Loucy (cell line): Measurements from ENCODE around the gene SMAD3.

Experiments
- H2AFZ ChIP-seq: fragments of 200-600 bp; sonication (generic); 2 replicates; pipeline ENCODE4 v1.6.0; 2016; ENCODE audit warnings: antibody characterized with exemption, mild to moderate bottlenecking, low read length, moderate library complexity
- H3F3A ChIP-seq: fragments of 200-600 bp; 2 replicates; pipeline ENCODE4 v1.6.0; 2016; ENCODE audit warnings: antibody characterized with exemption, low read depth, mild to moderate bottlenecking
- H3K27me3 ChIP-seq: fragments of 200-600 bp; sonication (generic); 2 replicates; pipeline ENCODE4 v1.6.1; 2014; ENCODE audit warnings: low read length, mild to moderate bottlenecking; ENCODE audit not compliant: insufficient read depth, poor library complexity, severe bottlenecking
- H3K36me3 ChIP-seq: fragments of 200-600 bp; sonication (generic); 2 replicates; pipeline ENCODE4 v1.6.1; 2016; ENCODE audit warnings: low read length; ENCODE audit not compliant: insufficient read depth
- H3K4me1 ChIP-seq: fragments of 200-600 bp; sonication (generic); 2 replicates; pipeline ENCODE4 v1.5.1; 2014; ENCODE audit warnings: low read length, mild to moderate bottlenecking; ENCODE audit not compliant: insufficient read depth, poor library complexity, severe bottlenecking
- H3K4me2 ChIP-seq: fragments of 200-600 bp; sonication (generic); 2 replicates; pipeline ENCODE4 v1.6.0; 2014; ENCODE audit warnings: antibody characterized with exemption, low read length, low read depth, mild to moderate bottlenecking; ENCODE audit not compliant: poor library complexity, severe bottlenecking
- H3K4me3 ChIP-seq: fragments of 200-600 bp; sonication (generic); 2 replicates; pipeline ENCODE4 v1.5.1; 2014; ENCODE audit warnings: low read length, mild to moderate bottlenecking, mixed read lengths; ENCODE audit not compliant: poor library complexity, severe bottlenecking
- H3K79me2 ChIP-seq: fragments of 200-600 bp; sonication (generic); 2 replicates; pipeline ENCODE4 v1.6.1; 2014; ENCODE audit warnings: low read length; ENCODE audit not compliant: insufficient read depth
- H3K9ac ChIP-seq: fragments of 200-600 bp; sonication (generic); 2 replicates; pipeline ENCODE4 v1.6.0; 2014; ENCODE audit warnings: mild to moderate bottlenecking, low read depth, low read length, moderate library complexity; ENCODE audit not compliant: poor library complexity, severe bottlenecking
- H3K9me2 ChIP-seq: fragments of 200-600 bp; sonication (generic); replicated peaks from 2 replicates; pipeline ENCODE4 v1.6.1; 2016; ENCODE audit warnings: low read depth, low read length, mixed read lengths
- H3K9me3 ChIP-seq: fragments of 200-600 bp; sonication (generic); 2 replicates; pipeline ENCODE4 v1.6.1; 2014; ENCODE audit warnings: mild to moderate bottlenecking, antibody characterized with exemption, low read length, low read depth; ENCODE audit not compliant: insufficient read depth
- H4K20me1 ChIP-seq: fragments of 200-600 bp; sonication (generic); 2 replicates; pipeline ENCODE4 v1.6.0; 2014; ENCODE audit warnings: antibody characterized with exemption, low read length, mild to moderate bottlenecking; ENCODE audit not compliant: insufficient read depth, poor library complexity, severe bottlenecking
- EZH2phosphoT487 ChIP-seq: fragments of 200-600 bp; IDR thresholded peaks from 2 replicates; pipeline ENCODE4 v1.6.1; 2018; ENCODE audit warnings: antibody characterized with exemption, mild to moderate bottlenecking, moderate library complexity, borderline replicate concordance
- TF ChIP-seq, protein P1 (sequence below): fragments of 200-600 bp; sonication (generic); conservative IDR thresholded peaks from 2 replicates; pipeline ENCODE4 v1.5.1; 2014; ENCODE audit warnings: mild to moderate bottlenecking, antibody characterized with exemption, low read length

The SMAD3 gene

DNA sequence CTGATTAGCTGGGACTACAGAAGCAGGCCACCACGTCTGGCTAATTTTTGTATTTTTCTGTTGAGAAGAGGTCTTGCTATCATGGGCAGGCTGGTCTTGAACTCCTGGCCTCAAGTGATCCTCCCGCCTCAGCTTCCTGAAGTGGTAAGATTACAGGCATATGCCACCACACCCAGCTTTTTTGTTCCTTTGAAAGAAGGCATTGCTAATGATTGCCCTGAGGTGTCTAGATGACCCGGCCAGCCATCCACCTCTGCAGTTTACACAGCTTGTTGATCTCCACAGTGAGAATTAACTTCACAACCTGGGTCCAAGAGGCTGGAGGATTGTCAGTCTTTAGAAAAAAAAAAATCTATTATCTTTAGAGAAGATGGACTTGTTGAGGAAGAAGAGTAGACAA lies 58.7 kb downstream of the SMAD3 start:
- 0 out of 2 replicates have a peak, but pooled peaks cover 3% of the 10 kb centered on the region for H3F3A ChIP-seq
- H3K4me3 ChIP-seq: no peak overlapping the region
- no peak overlapping the region for H3K4me2 ChIP-seq
- TF ChIP-seq, protein P1, sequence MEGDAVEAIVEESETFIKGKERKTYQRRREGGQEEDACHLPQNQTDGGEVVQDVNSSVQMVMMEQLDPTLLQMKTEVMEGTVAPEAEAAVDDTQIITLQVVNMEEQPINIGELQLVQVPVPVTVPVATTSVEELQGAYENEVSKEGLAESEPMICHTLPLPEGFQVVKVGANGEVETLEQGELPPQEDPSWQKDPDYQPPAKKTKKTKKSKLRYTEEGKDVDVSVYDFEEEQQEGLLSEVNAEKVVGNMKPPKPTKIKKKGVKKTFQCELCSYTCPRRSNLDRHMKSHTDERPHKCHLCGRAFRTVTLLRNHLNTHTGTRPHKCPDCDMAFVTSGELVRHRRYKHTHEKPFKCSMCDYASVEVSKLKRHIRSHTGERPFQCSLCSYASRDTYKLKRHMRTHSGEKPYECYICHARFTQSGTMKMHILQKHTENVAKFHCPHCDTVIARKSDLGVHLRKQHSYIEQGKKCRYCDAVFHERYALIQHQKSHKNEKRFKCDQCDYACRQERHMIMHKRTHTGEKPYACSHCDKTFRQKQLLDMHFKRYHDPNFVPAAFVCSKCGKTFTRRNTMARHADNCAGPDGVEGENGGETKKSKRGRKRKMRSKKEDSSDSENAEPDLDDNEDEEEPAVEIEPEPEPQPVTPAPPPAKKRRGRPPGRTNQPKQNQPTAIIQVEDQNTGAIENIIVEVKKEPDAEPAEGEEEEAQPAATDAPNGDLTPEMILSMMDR: no peak
- no peak for TF ChIP-seq EZH2phosphoT487
- peaks cover 54% of the 10 kb centered on the region for H3K4me1 ChIP-seq
- H3K27me3 ChIP-seq: no peaks in the 10 kb centered on the region
- H3K9ac ChIP-seq: no peak overlapping the region
- no peak overlapping the region for H2AFZ ChIP-seq
- no peaks in the 10 kb centered on the region for H3K9me2 ChIP-seq
- no peaks in the 10 kb centered on the region for H3K9me3 ChIP-seq
- peaks cover 19% of the 10 kb centered on the region; the same call in 1 of the 2 replicates for H3K36me3 ChIP-seq
- peaks cover 17% of the 10 kb centered on the region for H4K20me1 ChIP-seq
- peaks cover 100% of the 10 kb centered on the region for H3K79me2 ChIP-seq

DNA sequence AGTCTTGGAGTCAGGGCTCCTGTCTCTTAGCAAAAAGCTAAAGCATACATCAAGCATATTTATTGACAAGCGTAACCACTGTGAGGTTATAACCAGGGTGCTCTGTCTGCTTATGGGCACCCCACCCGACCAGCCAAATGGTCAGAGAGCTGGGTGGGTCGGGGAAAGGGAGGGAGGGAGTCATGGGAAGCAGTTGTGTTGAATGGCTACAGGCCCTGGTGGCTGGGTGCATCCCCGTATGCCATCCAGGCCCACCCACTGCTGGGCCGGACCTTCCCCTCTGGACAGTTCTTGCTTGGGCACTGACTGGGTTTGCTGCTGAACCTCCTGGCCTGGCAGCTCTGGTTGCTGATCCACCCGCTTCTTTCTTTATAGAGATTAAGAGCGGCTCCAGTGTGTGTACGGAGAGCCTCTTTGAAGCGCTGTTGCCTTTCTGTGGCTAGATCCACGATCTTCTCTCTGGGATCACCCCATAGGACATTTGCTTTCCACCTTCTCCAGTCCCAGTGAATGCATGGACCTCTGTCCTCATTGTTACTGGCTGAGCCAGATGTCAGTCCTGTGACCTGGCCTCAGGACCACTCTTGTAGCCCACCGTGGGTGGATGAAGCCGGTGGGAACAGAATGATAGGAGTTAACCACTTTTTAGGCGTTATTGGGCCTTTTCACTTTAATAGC lies 59.6 kb downstream of the SMAD3 start:
- H3K9me2 ChIP-seq: no peaks in the 10 kb centered on the region
- no peak overlapping the region for H2AFZ ChIP-seq
- H3F3A ChIP-seq: 0 out of 2 replicates have a peak, but pooled peaks cover 3% of the 10 kb centered on the region
- TF ChIP-seq EZH2phosphoT487: no peak
- TF ChIP-seq, protein P1: no peak
- no peaks in the 10 kb centered on the region for H3K27me3 ChIP-seq
- no peak overlapping the region for H3K4me3 ChIP-seq
- peaks cover 20% of the 10 kb centered on the region; the same call in 1 of the 2 replicates for H3K36me3 ChIP-seq
- H3K79me2 ChIP-seq: peaks cover 99% of the 10 kb centered on the region
- H4K20me1 ChIP-seq: peaks cover 12% of the 10 kb centered on the region
- H3K4me2 ChIP-seq: peak overlapping the region; percentile 18
- peak overlapping the region; percentile 20 for H3K9ac ChIP-seq
- H3K9me3 ChIP-seq: no peaks in the 10 kb centered on the region
- H3K4me1 ChIP-seq: peaks cover 47% of the 10 kb centered on the region

DNA sequence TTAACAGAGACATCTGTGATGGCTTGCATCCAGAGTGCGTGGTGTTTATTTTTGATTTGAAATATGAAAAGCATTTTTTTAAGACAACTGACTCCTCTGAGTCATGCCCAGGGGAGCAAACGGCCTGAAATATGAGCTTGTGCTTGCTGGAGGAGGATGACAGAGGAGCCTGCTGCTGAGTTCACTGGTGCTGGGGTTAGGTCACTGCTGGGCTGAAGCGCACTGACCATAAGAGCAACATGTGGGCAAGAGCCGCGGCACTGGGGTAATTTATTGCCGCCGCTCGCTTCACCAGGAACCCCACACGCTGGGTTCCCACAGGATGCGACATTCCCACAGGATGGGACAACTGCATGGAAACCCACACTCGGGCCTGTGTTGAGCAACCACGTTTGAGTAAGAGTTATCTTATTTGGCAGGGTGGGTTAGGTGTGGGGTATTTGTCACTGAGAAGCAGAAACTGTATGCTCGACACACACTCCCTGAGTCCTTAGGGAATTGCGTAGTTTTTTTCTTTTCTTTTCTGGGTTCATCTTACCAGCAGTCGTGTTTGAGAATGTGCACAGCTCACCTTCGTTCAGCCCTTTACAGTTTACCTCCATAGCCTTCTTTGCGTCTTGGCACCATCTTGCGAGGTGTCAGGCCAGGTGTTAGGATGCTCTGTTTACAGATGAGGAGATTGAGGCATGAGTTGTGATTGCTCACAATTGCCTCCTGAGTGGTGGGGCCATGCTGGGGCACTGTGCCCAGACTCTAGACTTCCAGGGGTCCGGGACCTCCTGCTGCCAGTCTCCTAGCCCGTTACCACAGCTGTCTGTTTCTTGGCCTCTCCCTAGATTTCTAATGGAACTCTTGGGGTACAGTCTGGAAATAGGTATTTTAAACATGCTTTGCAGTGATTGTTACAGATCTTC lies 60.4 kb downstream of the SMAD3 start:
- Histone ChIP-seq H3K9ac (no peak overlapping the region), H3K4me2 (peak overlapping the region; percentile 18)

More for the DNA sequence above, 60.4 kb downstream of the SMAD3 start:
- Histone ChIP-seq H4K20me1 (peaks cover 12% of the 10 kb centered on the region), H3K79me2 (peaks cover 99% of the 10 kb centered on the region), H3K9me3 (no peaks in the 10 kb centered on the region), H3K9me2 (no peaks in the 10 kb centered on the region), H3K4me1 (peaks cover 39% of the 10 kb centered on the region), H2AFZ (no peak overlapping the region), H3K36me3 (peaks cover 25% of the 10 kb centered on the region; the same call in 1 of the 2 replicates), H3K4me3 (no peak overlapping the region), H3K27me3 (no peaks in the 10 kb centered on the region), H3F3A (no peaks in the 10 kb centered on the region)
- no peak for TF ChIP-seq EZH2phosphoT487
- TF ChIP-seq, protein P1: no peak
